ENCODE data around the gene FAM151B. TPM values are rescaled to one million over a fixed set of nuclear protein-coding genes. Genes with fewer than 3 reads are reported as not detected.

Gene FAM151B
- total and polyA plus RNA-seq, 9 of the 15 experiments (the other 6 are each of a cell fraction or from before 2014, with no cell fraction given), result 0.10 to 0.46 (median 0.22) TPM; not detected in 2

DNA sequence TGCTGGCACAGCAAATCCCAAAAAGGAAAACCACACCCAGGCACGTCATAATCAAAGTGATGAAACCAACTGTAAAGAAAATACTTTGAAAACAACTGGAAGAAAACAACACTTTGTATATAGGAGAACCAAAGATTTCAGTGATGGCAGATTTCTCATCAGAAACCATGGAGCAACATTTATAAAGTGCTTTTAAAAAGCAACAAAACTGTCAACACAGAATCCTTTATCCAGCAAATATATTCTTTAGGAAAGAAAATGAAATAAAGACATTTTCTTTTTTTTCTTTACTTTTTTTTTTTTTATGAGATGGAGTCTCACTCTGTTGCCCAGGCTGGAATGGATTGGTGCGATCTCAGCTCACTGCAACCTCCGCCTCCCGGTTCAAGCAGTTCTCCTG is 5.3 kb upstream of the FAM151B start:
- no TSS peak for BruUV-seq (replicated peaks)
- FAIRE-seq (no peak), DNase-seq (ENCODE audit: extremely low read depth in 1 of 4, low spot score in 3 of 4) (no peak), ATAC-seq (no peak)
- ChIA-PET POLR2A (interaction anchor here (0.6 to 1.2 kb wide), 2 partner anchors 9 to 1606 kb away, joined by 3 read pairs; no protein-coding TSS in a partner anchor), CTCF (ENCODE audit: low intra/inter-chr PET ratio) (no interaction called here)
- H3K36me3 ChIP-seq (ENCODE audit: control insufficient read depth, insufficient read depth, low read length), result no peaks in the 10 kb centered on the region
- in situ Hi-C loops (cut with MboI), result no loop called here
- peaks cover 0 to 7% of the 10 kb centered on the region in 2 experiments; a peak in 2 of 5 replicates for H3K27me3 ChIP-seq (ENCODE audit: control insufficient read depth in 2 of 2, insufficient read depth in 2 of 2, low read length in 2 of 2)
- H2AFZ ChIP-seq (ENCODE audit: low read depth, low read length), result no peak overlapping the region
- no peak overlapping the region for H3K27ac ChIP-seq (ENCODE audit: extremely low read depth, low read depth, low read length)
- 57% methylated on average over 3 of the region's 4 CpGs for WGBS (ENCODE audit: insufficient coverage, low coverage, missing lambda C conversion rate)
- H3K9ac ChIP-seq (ENCODE audit: insufficient read depth in 1 of 2, low read depth in 2 of 2, low read length in 2 of 2), result no peak overlapping the region
- no peak overlapping the region for H3K4me2 ChIP-seq (ENCODE audit: insufficient read depth, low read length)
- H3K9me3 ChIP-seq (replicated peaks; ENCODE audit: control insufficient read depth, insufficient read depth, low read depth, low read length), result no peaks in the 10 kb centered on the region
- no peaks in the 10 kb centered on the region for H3K9me1 ChIP-seq (ENCODE audit: control insufficient read depth, insufficient read depth, low read length)
- no peaks in the 10 kb centered on the region for H4K20me1 ChIP-seq (replicated peaks; ENCODE audit: control insufficient read depth, insufficient read depth, low read length)
- peaks cover 0 to under 1% of the 10 kb centered on the region in 2 experiments; a peak in 1 of 5 replicates for H3K4me1 ChIP-seq (replicated peaks in 1 of 2; ENCODE audit: control insufficient read depth in 2 of 2, insufficient read depth in 2 of 2, low read length in 2 of 2)
- intact Hi-C loops (cut with micrococcal nuclease), result loop anchor here (10.0 kb wide), 2 partner anchors 158 to 712 kb away; partner anchors contain the start of gene SPZ1
- TF ChIP-seq CEBPG (CRISPR knock-in tag; IDR thresholded peaks at IDR 0.05), result no peak
- 0 out of 4 replicates have a peak, but pooled peaks of 1 of the 2 experiments have one; percentile 15 for TF ChIP-seq CEBPG (tag; conservative IDR thresholded peaks at IDR 0.05 in 1 of 2, IDR thresholded peaks at IDR 0.05 in 1 of 2)
- no peak for TF ChIP-seq MIER1 (IDR thresholded peaks at IDR 0.05; ENCODE audit: low read depth)
- no peaks in the 10 kb centered on the region for H3K79me2 ChIP-seq (ENCODE audit: control insufficient read depth, insufficient read depth, low read length)
- no peak overlapping the region for H3K4me3 ChIP-seq

DNA sequence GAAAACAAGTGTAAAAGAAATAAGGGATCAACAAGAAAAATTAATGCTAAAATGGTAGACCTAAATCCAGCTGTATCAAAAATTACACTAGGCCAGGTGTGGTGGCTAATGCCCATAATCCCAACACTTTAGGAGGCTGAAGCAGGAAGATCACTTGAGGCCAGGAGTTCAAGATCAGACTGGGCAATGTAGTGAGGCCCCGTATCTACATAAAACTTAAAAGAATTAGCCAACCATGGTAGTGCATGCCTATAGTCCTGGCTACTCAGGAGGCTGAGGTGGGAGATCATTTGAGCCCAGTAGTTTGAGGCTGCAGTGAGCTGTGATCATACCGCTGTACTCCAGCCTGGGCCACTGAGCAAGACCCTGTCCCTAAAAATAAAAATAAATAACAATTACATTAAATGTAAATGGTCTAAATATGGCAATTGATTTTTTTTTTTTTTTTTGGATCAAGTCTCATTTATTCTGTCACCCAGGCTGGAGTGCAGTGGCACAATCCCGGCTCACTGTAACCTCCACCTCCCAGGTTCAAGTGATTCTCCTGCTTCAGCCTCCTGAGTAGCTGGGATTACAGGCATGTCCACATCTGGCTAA is 4.2 kb upstream of the FAM151B start:
- FAIRE-seq, result no peak
- WGBS (ENCODE audit: insufficient coverage, low coverage, missing lambda C conversion rate), result 47% methylated on average over 3 of the region's 3 CpGs
- CTCF ChIA-PET (ENCODE audit: low intra/inter-chr PET ratio), result no interaction called here

More for the DNA sequence above, 4.2 kb upstream of the FAM151B start:
- Histone ChIP-seq H3K27ac (ENCODE audit: extremely low read depth, low read depth, low read length) (no peak overlapping the region), H3K9ac (ENCODE audit: insufficient read depth in 1 of 2, low read depth in 2 of 2, low read length in 2 of 2) (no peak overlapping the region), H2AFZ (ENCODE audit: low read depth, low read length) (no peak overlapping the region), H3K36me3 (ENCODE audit: control insufficient read depth, insufficient read depth, low read length) (no peaks in the 10 kb centered on the region), H3K4me2 (ENCODE audit: insufficient read depth, low read length) (no peak overlapping the region), H3K9me3 (replicated peaks; ENCODE audit: control insufficient read depth, insufficient read depth, low read depth, low read length) (no peaks in the 10 kb centered on the region), H3K4me3 (no peak overlapping the region), H3K27me3 (ENCODE audit: control insufficient read depth in 2 of 2, insufficient read depth in 2 of 2, low read length in 2 of 2) (peaks cover 0 to 18% of the 10 kb centered on the region in 2 experiments; a peak in 2 of 5 replicates), H4K20me1 (replicated peaks; ENCODE audit: control insufficient read depth, insufficient read depth, low read length) (no peaks in the 10 kb centered on the region), H3K79me2 (ENCODE audit: control insufficient read depth, insufficient read depth, low read length) (no peaks in the 10 kb centered on the region), H3K9me1 (ENCODE audit: control insufficient read depth, insufficient read depth, low read length) (no peaks in the 10 kb centered on the region), H3K4me1 (replicated peaks in 1 of 2; ENCODE audit: control insufficient read depth in 2 of 2, insufficient read depth in 2 of 2, low read length in 2 of 2) (peaks cover 0 to 9% of the 10 kb centered on the region in 2 experiments; a peak in 2 of 5 replicates)
- intact Hi-C loops (cut with micrococcal nuclease), result loop anchor here (10.0 kb wide), 2 partner anchors 159 to 711 kb away; partner anchors contain the start of gene SPZ1
- POLR2A ChIA-PET, result interaction anchor here (0.6 kb wide), 1 partner anchor 181 kb away, joined by 3 read pairs; no protein-coding TSS in a partner anchor
- no peak for ATAC-seq
- in situ Hi-C loops (cut with MboI), result no loop called here
- BruUV-seq (replicated peaks), result no TSS peak
- no peak for DNase-seq (ENCODE audit: extremely low read depth in 1 of 4, low spot score in 3 of 4)
- TF ChIP-seq ZNF507 (tag; conservative IDR thresholded peaks at IDR 0.05) (peak; percentile 92), ZNF121 (CRISPR knock-in tag; conservative IDR thresholded peaks at IDR 0.05) (0 out of 2 replicates have a peak, but pooled peaks have one; percentile 6), PHF20 (IDR thresholded peaks at IDR 0.05; ENCODE audit: partially characterized antibody) (no peak)
